ENCODE data around the gene MMEL1.

DNA sequence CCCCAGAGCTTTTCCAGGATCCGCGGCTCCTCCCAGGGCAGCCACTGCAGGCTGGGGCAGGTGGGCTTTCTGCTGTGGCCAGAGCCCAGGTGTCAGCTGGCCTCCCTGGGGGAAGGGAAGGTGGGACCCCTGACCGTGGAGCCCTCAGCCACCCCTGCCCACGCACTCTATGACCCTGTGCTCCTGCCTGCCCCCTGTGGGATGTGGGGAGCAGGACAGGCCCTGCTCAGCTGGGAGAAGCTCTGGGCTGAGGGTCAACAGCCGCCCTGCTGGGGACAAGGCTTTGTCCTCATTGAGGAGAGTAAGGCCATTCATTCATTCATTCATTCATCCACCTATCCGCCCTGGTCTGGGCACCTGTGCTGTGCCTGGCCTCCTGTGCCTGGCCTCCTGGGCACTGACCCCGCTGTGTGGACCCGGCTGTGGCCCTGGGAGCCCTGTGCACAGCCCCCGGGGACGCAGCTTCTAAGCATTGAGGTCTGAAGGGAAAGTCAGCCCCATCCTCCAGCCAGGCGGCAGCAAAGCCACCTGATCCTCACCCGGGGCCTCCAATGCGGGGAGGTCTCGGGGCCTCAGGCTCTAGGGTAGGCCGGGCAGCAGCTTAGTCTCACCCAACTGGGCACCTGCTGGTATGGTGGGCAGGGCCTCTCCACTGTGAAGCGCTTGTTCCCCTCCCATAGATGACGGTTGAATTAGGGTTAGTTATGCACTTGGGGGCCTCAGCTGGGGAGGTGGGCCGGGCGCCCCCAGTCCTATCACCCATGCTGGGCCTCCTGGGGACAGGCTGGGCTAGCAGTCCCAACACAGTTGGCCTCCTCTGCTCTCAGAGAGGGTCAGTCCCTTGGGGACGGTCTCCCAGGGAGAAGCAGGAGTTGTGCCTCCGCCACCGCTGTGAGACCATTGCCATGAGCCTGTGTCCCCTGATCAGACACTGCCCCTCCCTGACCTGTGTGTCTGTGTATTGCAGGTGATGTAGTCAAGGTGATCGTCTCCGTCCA is 70.6 kb downstream of the MMEL1 start:
- TF ChIP-seq EGR1 (IDR thresholded peaks at IDR 0.05) (no peak), YY1 (IDR thresholded peaks at IDR 0.05; ENCODE audit: low read depth) (no peak), NFIC (IDR thresholded peaks at IDR 0.05) (no peak), TEAD4 (IDR thresholded peaks at IDR 0.05) (no peak)
